ENCODE measurements around the gene UFC1.

- TF ChIP-seq CTCF (IDR thresholded peaks at IDR 0.05) (no peak), POLR2A (IDR thresholded peaks at IDR 0.05) (no peak)
Observed at GRCh38 chr1:161164901-161165610, 11.3 kb downstream of the UFC1 start.

Measured in esophagus squamous epithelium (tissue), 4 donors.